ENCODE results near the gene MKNK2. TPM values are rescaled to one million over a fixed set of nuclear protein-coding genes. Genes with fewer than 3 reads are reported as not detected.

MKNK2 gene
- total and polyA plus RNA-seq, 2 donors (not counting 1 experiment from before 2014, with no cell fraction given), result 440 to 777 TPM

- POLR2A ChIA-PET, result interaction anchor here (0.6 to 8.2 kb wide), 3 partner anchors 26 to 49 kb away, joined by 6 to 111 read pairs (median 69); partner anchors contain the start of genes IZUMO4 and MOB3A
- H3K27me3 Mint-ChIP-seq, result no peaks in the 10 kb centered on the region
- Histone ChIP-seq H3K27ac (ENCODE audit: low read length in 2 of 2) (peak overlapping the region; percentile 18 to 55), H3K4me1 (ENCODE audit: control insufficient read depth in 2 of 2, insufficient read depth in 2 of 2, low read length in 2 of 2) (peaks cover 83 to 91% of the 10 kb centered on the region in 2 donors), H2AFZ (ENCODE audit: insufficient read depth, low read depth, low read length, poor library complexity, severe bottlenecking) (no peak overlapping the region), H3K4me3 (ENCODE audit: control extremely low read depth in 1 of 5, extremely low read depth in 1 of 5, insufficient read depth in 1 of 5, low read depth in 2 of 5, low read length in 4 of 5) (no peak overlapping the region), H3K9ac (ENCODE audit: low read length) (no peak overlapping the region), H3K79me2 (ENCODE audit: control insufficient read depth, insufficient read depth, low read length) (peaks cover 93% of the 10 kb centered on the region), H3K4me2 (replicated peaks; ENCODE audit: low read depth, low read length, poor library complexity, severe bottlenecking) (peak overlapping the region; percentile 92), H3K36me3 (replicated peaks in 1 of 2; ENCODE audit: control extremely low read depth in 1 of 2, control insufficient read depth in 1 of 2, extremely low read depth in 1 of 2, insufficient read depth in 2 of 2, low read length in 1 of 2) (peaks cover 0 to 82% of the 10 kb centered on the region in 2 experiments), H3K27me3 (replicated peaks in 1 of 4; ENCODE audit: control extremely low read depth in 1 of 4, control insufficient read depth in 3 of 4, insufficient read depth in 4 of 4, low read length in 3 of 4) (no peaks in the 10 kb centered on the region), H3K9me3 (ENCODE audit: control extremely low read depth in 1 of 3, control insufficient read depth in 2 of 3, insufficient read depth in 1 of 3, low read length in 2 of 3) (peaks cover 0 to under 1% (median 0%) of the 10 kb centered on the region in 3 donors), H4K20me1 (ENCODE audit: control insufficient read depth, insufficient read depth, low read length, poor library complexity, severe bottlenecking) (peaks cover 96% of the 10 kb centered on the region)
- no peaks in the 10 kb centered on the region for H3K9me3 Mint-ChIP-seq (ENCODE audit: insufficient read depth)
- H3K4me3 Mint-ChIP-seq, result peak overlapping the region; percentile 69
- H3K4me1 Mint-ChIP-seq, result peaks cover 71% of the 10 kb centered on the region
- TF ChIP-seq CTCF (IDR thresholded peaks at IDR 0.05) (no peak), EZH2 (IDR thresholded peaks at IDR 0.05; ENCODE audit: borderline replicate concordance, insufficient read depth, low read depth, low read length, poor library complexity, severe bottlenecking) (no peak)
- DNase-seq, result no peak
- ATAC-seq (ENCODE audit: low read depth), result no peak
- WGBS (ENCODE audit: insufficient coverage), result 87% methylated on average over 14 of the region's 14 CpGs
- CTCF ChIA-PET, result no interaction called here
- H3K27ac Mint-ChIP-seq, result peak overlapping the region; percentile 83
- intact Hi-C loops (cut with micrococcal nuclease), result no loop called here
Measured at GRCh38 chr19:2045501-2046045, 5.5 kb downstream of the MKNK2 start.

GRCh38 chr19:2044709-2045500 lies 6.1 kb downstream of the MKNK2 start:
- ChIA-PET CTCF (no interaction called here), POLR2A (interaction anchor here (0.6 to 7.4 kb wide), 3 partner anchors 25 to 42 kb away, joined by 6 to 69 read pairs (median 69); no protein-coding TSS in a partner anchor)
- Mint-ChIP-seq H3K4me1 (peaks cover 73% of the 10 kb centered on the region), H3K27me3 (no peaks in the 10 kb centered on the region), H3K4me3 (peak overlapping the region; percentile 69), H3K27ac (peak overlapping the region; percentile 83), H3K9me3 (ENCODE audit: insufficient read depth) (no peaks in the 10 kb centered on the region)
- 89% methylated on average over 18 of the region's 18 CpGs for WGBS (ENCODE audit: insufficient coverage)
- Histone ChIP-seq H3K27me3 (replicated peaks in 1 of 4; ENCODE audit: control extremely low read depth in 1 of 4, control insufficient read depth in 3 of 4, insufficient read depth in 4 of 4, low read length in 3 of 4) (no peaks in the 10 kb centered on the region), H3K9me3 (ENCODE audit: control extremely low read depth in 1 of 3, control insufficient read depth in 2 of 3, insufficient read depth in 1 of 3, low read length in 2 of 3) (peaks cover 0 to 3% (median 0%) of the 10 kb centered on the region in 3 donors), H3K27ac (ENCODE audit: low read length in 2 of 2) (peak overlapping the region; percentile 62 to 78), H4K20me1 (ENCODE audit: control insufficient read depth, insufficient read depth, low read length, poor library complexity, severe bottlenecking) (peaks cover 96% of the 10 kb centered on the region), H3K4me3 (ENCODE audit: control extremely low read depth in 1 of 5, extremely low read depth in 1 of 5, insufficient read depth in 1 of 5, low read depth in 2 of 5, low read length in 4 of 5) (no peak overlapping the region), H3K36me3 (replicated peaks in 1 of 2; ENCODE audit: control extremely low read depth in 1 of 2, control insufficient read depth in 1 of 2, extremely low read depth in 1 of 2, insufficient read depth in 2 of 2, low read length in 1 of 2) (peaks cover 0 to 88% of the 10 kb centered on the region in 2 experiments), H3K9ac (ENCODE audit: low read length) (no peak overlapping the region), H3K4me1 (ENCODE audit: control insufficient read depth in 2 of 2, insufficient read depth in 2 of 2, low read length in 2 of 2) (peaks cover 83 to 94% of the 10 kb centered on the region in 2 donors), H3K4me2 (replicated peaks; ENCODE audit: low read depth, low read length, poor library complexity, severe bottlenecking) (peak overlapping the region; percentile 92), H3K79me2 (ENCODE audit: control insufficient read depth, insufficient read depth, low read length) (peaks cover 92% of the 10 kb centered on the region), H2AFZ (ENCODE audit: insufficient read depth, low read depth, low read length, poor library complexity, severe bottlenecking) (no peak overlapping the region)
- DNase-seq (peak; percentile 53), ATAC-seq (ENCODE audit: low read depth) (no peak)
- intact Hi-C loops (cut with micrococcal nuclease), result no loop called here
- TF ChIP-seq CTCF (IDR thresholded peaks at IDR 0.05) (no peak), EZH2 (IDR thresholded peaks at IDR 0.05; ENCODE audit: borderline replicate concordance, insufficient read depth, low read depth, low read length, poor library complexity, severe bottlenecking) (no peak)

Measured in B cell (primary cell).